ENCODE measurements around the gene FGF10.

Gene FGF10

DNA sequence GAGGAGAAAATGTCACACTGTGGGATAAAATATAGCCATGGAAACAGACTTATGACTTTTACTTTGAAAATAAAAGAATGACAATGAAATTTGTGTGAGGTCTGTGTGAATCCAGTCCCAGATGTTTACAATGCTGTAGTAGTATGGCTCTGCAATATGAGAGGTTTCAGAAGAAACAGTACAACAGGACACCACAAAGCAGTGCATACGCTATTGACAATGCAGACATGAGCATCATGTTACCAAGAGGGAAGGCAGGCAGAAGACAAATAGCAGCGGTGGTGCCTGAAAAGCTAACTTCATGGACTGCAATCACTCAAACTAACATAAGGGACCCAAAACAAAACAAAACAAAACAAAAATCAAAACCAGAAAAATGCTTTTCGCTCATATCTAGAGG lies 1.8 kb downstream of the FGF10 start:
- H3K4me1 ChIP-seq (ENCODE audit: control insufficient read depth, insufficient read depth, low read length): no peaks in the 10 kb centered on the region
- H3K36me3 ChIP-seq (ENCODE audit: control insufficient read depth in 2 of 2, insufficient read depth in 2 of 2, low read length in 2 of 2): no peaks in the 10 kb centered on the region
- peak overlapping the region; percentile 86 to 95 for H3K9ac ChIP-seq (ENCODE audit: low read length in 2 of 2)
- H3K27ac ChIP-seq (ENCODE audit: low read length): peak overlapping the region; percentile 89
- H3K9me3 ChIP-seq (ENCODE audit: control insufficient read depth in 2 of 2, low read length in 2 of 2): no peaks in the 10 kb centered on the region
- H3K4me3 ChIP-seq (ENCODE audit: low read length in 2 of 2): peak overlapping the region; percentile 97 to 98
- no peaks in the 10 kb centered on the region for H3K27me3 ChIP-seq (ENCODE audit: control insufficient read depth in 1 of 2, insufficient read depth in 2 of 2, low read length in 2 of 2)

DNA sequence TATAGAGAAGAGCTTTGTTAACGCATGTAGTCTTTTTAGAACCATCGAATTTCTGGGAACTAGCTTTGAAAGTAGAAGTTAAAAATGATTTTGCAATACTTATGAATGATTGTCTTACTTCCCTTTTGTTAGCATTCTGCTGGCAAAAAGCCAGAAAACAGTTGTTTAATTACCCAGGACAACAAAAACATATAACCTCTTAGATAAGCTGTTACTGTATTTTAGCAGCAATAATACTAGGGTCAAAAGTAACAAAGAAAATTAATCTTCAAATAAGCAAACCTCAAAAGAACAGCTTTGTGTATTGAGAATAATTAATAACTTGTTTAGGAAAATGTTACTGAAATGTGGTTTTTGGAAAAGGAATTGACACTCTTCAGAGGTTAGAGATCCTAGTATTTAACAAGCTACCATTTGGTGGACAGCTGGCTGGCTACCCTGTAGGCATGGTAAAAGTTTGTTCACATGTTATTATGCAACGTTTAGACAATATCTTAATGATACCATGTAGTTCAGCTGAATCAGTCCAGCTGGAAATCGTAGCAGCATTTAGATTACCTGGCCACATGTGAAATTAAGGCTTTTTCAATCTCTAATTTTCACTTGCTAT lies 3.8 kb downstream of the FGF10 start:
- Histone ChIP-seq H3K9me3 (ENCODE audit: control insufficient read depth in 2 of 2, low read length in 2 of 2) (no peaks in the 10 kb centered on the region), H3K27ac (ENCODE audit: low read length) (peak overlapping the region; percentile 31), H3K4me3 (ENCODE audit: low read length in 2 of 2) (peak overlapping the region; percentile 54 to 97), H3K36me3 (ENCODE audit: control insufficient read depth in 2 of 2, insufficient read depth in 2 of 2, low read length in 2 of 2) (peaks cover 0 to 3% of the 10 kb centered on the region in 2 donors), H3K9ac (ENCODE audit: low read length in 2 of 2) (peak overlapping the region; percentile 0 to 77), H3K27me3 (ENCODE audit: control insufficient read depth in 1 of 2, insufficient read depth in 2 of 2, low read length in 2 of 2) (no peaks in the 10 kb centered on the region), H3K4me1 (ENCODE audit: control insufficient read depth, insufficient read depth, low read length) (no peaks in the 10 kb centered on the region)

DNA sequence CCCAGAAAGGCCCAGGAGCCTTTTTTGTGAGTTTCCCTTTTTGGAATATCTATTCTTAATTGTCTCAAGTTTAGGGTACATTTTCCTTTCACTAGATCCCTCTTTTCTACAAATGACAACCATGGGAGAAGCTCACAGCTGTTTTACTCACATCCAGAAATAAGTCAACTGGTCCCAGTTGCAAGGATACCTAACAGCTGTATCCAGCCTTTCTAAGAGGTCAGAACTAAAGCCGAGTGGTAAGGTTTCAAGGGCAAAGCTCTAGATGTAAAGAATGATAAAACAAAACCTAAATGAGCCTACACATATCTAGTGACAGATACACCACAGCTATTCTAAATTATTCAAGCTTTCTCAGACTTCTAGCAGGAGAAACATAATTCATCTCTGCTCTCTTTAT lies 4.4 kb downstream of the FGF10 start:
- Histone ChIP-seq H3K4me3 (ENCODE audit: low read length in 2 of 2) (peak overlapping the region; percentile 54 to 97), H3K4me1 (ENCODE audit: control insufficient read depth, insufficient read depth, low read length) (no peaks in the 10 kb centered on the region), H3K27me3 (ENCODE audit: control insufficient read depth in 1 of 2, insufficient read depth in 2 of 2, low read length in 2 of 2) (no peaks in the 10 kb centered on the region), H3K27ac (ENCODE audit: low read length) (peak overlapping the region; percentile 31), H3K36me3 (ENCODE audit: control insufficient read depth in 2 of 2, insufficient read depth in 2 of 2, low read length in 2 of 2) (peaks cover 0 to 3% of the 10 kb centered on the region in 2 donors), H3K9ac (ENCODE audit: low read length in 2 of 2) (peak overlapping the region in 1 of 2 donors; percentile 77), H3K9me3 (ENCODE audit: control insufficient read depth in 2 of 2, low read length in 2 of 2) (no peaks in the 10 kb centered on the region)

DNA sequence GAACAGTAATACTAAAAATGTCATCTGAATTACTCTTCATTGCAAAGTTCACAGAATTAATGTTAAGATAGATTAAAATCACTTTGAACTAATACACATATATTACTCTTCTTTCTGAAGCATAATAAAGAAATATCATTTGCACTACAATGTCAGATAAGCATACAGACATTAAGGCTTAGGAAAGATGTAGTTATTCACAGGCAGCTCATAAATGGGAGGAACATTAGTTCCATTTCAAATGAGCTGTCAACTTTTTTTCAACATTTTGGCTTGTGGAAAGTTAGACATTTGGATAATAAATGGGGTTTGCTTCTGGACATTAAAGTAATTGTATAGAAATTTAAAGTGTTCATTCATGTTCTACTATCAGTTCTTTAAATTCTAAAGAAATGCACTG lies 6.3 kb downstream of the FGF10 start:
- Histone ChIP-seq H3K4me3 (ENCODE audit: low read length in 2 of 2) (peak overlapping the region in 1 of 2 donors; percentile 54), H3K9ac (ENCODE audit: low read length in 2 of 2) (peak overlapping the region in 1 of 2 donors; percentile 77), H3K27ac (ENCODE audit: low read length) (no peak overlapping the region), H3K9me3 (ENCODE audit: control insufficient read depth in 2 of 2, low read length in 2 of 2) (no peaks in the 10 kb centered on the region), H3K27me3 (ENCODE audit: control insufficient read depth in 1 of 2, insufficient read depth in 2 of 2, low read length in 2 of 2) (no peaks in the 10 kb centered on the region), H3K4me1 (ENCODE audit: control insufficient read depth, insufficient read depth, low read length) (no peaks in the 10 kb centered on the region), H3K36me3 (ENCODE audit: control insufficient read depth in 2 of 2, insufficient read depth in 2 of 2, low read length in 2 of 2) (peaks cover 0 to 3% of the 10 kb centered on the region in 2 donors)

DNA sequence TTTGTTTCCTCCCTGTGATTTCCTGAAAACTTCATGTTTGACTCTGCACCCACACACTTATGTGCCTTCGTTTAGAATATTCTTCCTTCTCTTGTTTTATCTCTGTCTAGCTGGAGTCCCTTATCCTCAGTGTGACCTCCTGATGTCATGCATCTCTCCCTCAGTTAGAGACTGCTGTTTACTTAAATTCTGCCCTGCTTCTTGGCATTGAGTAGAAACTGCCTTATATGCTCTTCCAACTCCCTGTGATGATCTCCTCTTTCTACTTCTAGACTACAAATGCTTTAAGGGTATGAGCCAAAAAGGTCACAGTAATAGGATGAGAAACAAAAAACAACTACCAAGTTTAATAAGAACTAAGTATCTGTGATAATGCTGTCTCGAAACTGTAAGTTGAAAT lies 12.2 kb downstream of the FGF10 start:
- Histone ChIP-seq H3K27ac (ENCODE audit: low read length) (no peak overlapping the region), H3K36me3 (ENCODE audit: control insufficient read depth in 2 of 2, insufficient read depth in 2 of 2, low read length in 2 of 2) (peaks cover 0 to 3% of the 10 kb centered on the region in 2 donors), H3K9me3 (ENCODE audit: control insufficient read depth in 2 of 2, low read length in 2 of 2) (peaks cover 4 to 7% of the 10 kb centered on the region in 2 donors), H3K4me3 (ENCODE audit: low read length in 2 of 2) (peak overlapping the region in 1 of 2 donors; percentile 42), H3K9ac (ENCODE audit: low read length in 2 of 2) (no peak overlapping the region), H3K27me3 (ENCODE audit: control insufficient read depth in 1 of 2, insufficient read depth in 2 of 2, low read length in 2 of 2) (no peaks in the 10 kb centered on the region), H3K4me1 (ENCODE audit: control insufficient read depth, insufficient read depth, low read length) (no peaks in the 10 kb centered on the region)

DNA sequence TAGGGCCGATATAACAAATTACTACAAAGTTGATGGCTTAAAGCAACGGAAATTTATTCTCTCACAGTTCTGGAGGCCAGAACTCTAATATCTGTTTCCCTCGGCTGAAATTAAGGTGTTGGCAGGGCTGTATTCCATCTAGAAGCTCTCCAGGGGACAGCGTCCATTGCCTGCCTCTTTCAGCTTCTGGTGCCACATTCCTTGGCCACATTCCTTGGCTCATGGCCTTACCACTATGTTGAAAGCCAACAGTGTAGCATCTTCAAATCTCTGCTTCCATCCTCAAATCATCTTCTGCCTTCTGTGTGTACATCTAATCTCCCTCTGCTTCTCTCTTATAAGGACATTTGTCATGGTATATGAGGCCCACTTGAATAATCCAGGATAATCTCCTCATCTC lies 17.2 kb downstream of the FGF10 start:
- peak overlapping the region in 1 of 2 donors; percentile 2 for H3K4me3 ChIP-seq (ENCODE audit: low read length in 2 of 2)
- no peak overlapping the region for H3K27ac ChIP-seq (ENCODE audit: low read length)
- H3K27me3 ChIP-seq (ENCODE audit: control insufficient read depth in 1 of 2, insufficient read depth in 2 of 2, low read length in 2 of 2): no peaks in the 10 kb centered on the region
- peaks cover 3% of the 10 kb centered on the region for H3K4me1 ChIP-seq (ENCODE audit: control insufficient read depth, insufficient read depth, low read length)
- H3K9me3 ChIP-seq (ENCODE audit: control insufficient read depth in 2 of 2, low read length in 2 of 2): peaks cover 4 to 9% of the 10 kb centered on the region in 2 donors
- no peaks in the 10 kb centered on the region for H3K36me3 ChIP-seq (ENCODE audit: control insufficient read depth in 2 of 2, insufficient read depth in 2 of 2, low read length in 2 of 2)
- H3K9ac ChIP-seq (ENCODE audit: low read length in 2 of 2): no peak overlapping the region

DNA sequence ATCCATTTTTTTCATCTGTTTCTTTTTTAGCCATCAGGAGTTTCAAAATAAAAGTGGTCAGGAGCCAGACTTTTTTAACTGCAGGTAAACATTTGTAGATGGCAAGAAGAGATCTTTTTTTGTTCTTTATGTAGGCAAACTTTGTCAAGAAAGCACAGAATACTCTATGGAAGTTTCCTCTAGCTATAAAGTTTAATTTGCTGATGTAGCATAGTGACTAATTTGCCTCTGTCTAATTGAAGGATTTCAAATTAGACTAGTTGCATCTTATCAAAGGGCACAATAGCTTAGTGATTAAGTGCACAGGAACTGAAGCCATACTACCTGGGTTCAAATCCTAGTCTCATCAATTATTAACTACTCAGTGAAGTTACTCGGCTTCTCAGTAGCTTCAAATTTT lies 22.0 kb downstream of the FGF10 start:
- Histone ChIP-seq H3K9me3 (ENCODE audit: control insufficient read depth in 2 of 2, low read length in 2 of 2) (peaks cover 0 to 3% of the 10 kb centered on the region in 2 donors), H3K4me3 (ENCODE audit: low read length in 2 of 2) (no peak overlapping the region), H3K4me1 (ENCODE audit: control insufficient read depth, insufficient read depth, low read length) (peaks cover 7% of the 10 kb centered on the region), H3K36me3 (ENCODE audit: control insufficient read depth in 2 of 2, insufficient read depth in 2 of 2, low read length in 2 of 2) (no peaks in the 10 kb centered on the region), H3K9ac (ENCODE audit: low read length in 2 of 2) (no peak overlapping the region), H3K27me3 (ENCODE audit: control insufficient read depth in 1 of 2, insufficient read depth in 2 of 2, low read length in 2 of 2) (no peaks in the 10 kb centered on the region), H3K27ac (ENCODE audit: low read length) (no peak overlapping the region)

DNA sequence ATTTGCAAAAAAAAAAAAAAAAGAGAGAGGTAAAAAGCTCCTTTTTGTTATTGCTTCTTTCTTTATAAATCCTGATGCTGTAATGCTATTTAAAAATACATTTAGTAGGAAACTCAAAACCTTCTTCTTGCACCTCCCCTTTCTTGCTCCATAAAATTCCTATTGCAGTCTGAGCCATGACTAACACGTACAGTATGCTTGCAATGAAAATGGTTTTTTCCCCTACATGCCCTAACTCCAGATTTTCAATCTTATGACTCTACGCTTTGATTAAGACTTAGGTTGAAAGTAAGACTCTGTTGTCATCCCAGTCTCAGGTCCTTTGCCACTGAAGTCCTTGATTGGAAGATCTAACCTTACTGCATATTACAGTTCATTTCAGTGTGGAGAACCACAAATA lies 23.9 kb downstream of the FGF10 start:
- Histone ChIP-seq H3K36me3 (ENCODE audit: control insufficient read depth in 2 of 2, insufficient read depth in 2 of 2, low read length in 2 of 2) (no peaks in the 10 kb centered on the region), H3K27me3 (ENCODE audit: control insufficient read depth in 1 of 2, insufficient read depth in 2 of 2, low read length in 2 of 2) (no peaks in the 10 kb centered on the region)

DNA sequence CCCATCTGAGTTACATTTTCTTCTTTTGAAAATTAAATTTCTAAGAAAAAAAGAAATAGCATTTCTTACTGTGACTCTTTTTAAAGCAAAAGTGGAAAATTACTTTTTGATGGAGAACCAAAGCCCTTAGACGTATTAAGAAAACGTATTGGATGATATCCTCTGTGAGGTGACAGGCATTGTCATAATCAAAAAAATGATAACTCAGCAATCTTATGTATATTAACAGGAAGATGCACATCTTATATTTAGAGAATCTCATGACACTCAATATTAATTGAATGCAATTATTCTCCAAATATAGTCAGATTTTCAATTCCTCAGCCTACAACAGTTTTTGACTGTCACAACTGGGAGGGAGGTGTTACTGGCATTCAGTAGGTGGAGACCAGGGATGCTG lies 25.1 kb downstream of the FGF10 start:
- Histone ChIP-seq H3K36me3 (ENCODE audit: control insufficient read depth in 2 of 2, insufficient read depth in 2 of 2, low read length in 2 of 2) (no peaks in the 10 kb centered on the region), H3K9ac (ENCODE audit: low read length in 2 of 2) (no peak overlapping the region), H3K27me3 (ENCODE audit: control insufficient read depth in 1 of 2, insufficient read depth in 2 of 2, low read length in 2 of 2) (no peaks in the 10 kb centered on the region), H3K27ac (ENCODE audit: low read length) (no peak overlapping the region), H3K4me3 (ENCODE audit: low read length in 2 of 2) (no peak overlapping the region), H3K9me3 (ENCODE audit: control insufficient read depth in 2 of 2, low read length in 2 of 2) (no peaks in the 10 kb centered on the region), H3K4me1 (ENCODE audit: control insufficient read depth, insufficient read depth, low read length) (peaks cover 14% of the 10 kb centered on the region)

More for the DNA sequence above, 23.9 kb downstream of the FGF10 start:
- Histone ChIP-seq H3K4me3 (ENCODE audit: low read length in 2 of 2) (no peak overlapping the region), H3K27ac (ENCODE audit: low read length) (no peak overlapping the region), H3K9me3 (ENCODE audit: control insufficient read depth in 2 of 2, low read length in 2 of 2) (no peaks in the 10 kb centered on the region), H3K4me1 (ENCODE audit: control insufficient read depth, insufficient read depth, low read length) (peaks cover 14% of the 10 kb centered on the region), H3K9ac (ENCODE audit: low read length in 2 of 2) (no peak overlapping the region)

DNA sequence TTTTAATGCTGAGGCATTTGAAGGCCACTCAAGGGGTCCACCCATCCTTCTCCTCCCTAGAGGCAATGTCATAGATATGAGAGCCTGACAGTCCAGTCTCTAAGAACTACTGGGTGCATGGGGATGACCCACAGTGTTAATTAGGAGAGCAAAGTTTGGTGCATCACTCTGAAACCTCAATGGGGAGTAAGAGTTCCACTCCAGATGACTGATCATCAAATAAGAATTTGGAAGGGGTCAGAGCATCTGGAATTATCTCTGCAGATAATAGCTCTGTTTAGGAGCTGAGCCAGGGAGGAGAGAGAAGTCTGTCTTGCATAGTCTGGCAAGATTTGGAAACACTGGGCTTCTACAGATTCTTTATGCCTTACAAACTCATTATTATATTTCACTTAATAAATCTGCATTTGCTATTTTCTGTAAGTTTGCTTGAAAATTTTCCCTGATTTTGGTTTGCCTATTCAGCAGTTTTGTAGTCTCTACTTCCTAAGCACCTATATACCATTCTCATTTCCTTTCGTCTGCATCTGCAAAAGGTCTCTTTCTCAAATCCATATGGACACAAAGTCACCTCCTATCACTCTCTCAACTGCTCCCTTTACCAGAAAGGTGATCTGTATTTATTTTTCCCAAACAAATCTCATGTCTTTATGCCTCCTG lies 27.7 kb downstream of the FGF10 start:
- H3K36me3 ChIP-seq (ENCODE audit: control insufficient read depth in 2 of 2, insufficient read depth in 2 of 2, low read length in 2 of 2): no peaks in the 10 kb centered on the region
- H3K4me1 ChIP-seq (ENCODE audit: control insufficient read depth, insufficient read depth, low read length): peaks cover 14% of the 10 kb centered on the region
- H3K27ac ChIP-seq (ENCODE audit: low read length): no peak overlapping the region
- H3K9ac ChIP-seq (ENCODE audit: low read length in 2 of 2): no peak overlapping the region
- H3K4me3 ChIP-seq (ENCODE audit: low read length in 2 of 2): no peak overlapping the region
- H3K27me3 ChIP-seq (ENCODE audit: control insufficient read depth in 1 of 2, insufficient read depth in 2 of 2, low read length in 2 of 2): no peaks in the 10 kb centered on the region
- no peaks in the 10 kb centered on the region for H3K9me3 ChIP-seq (ENCODE audit: control insufficient read depth in 2 of 2, low read length in 2 of 2)

DNA sequence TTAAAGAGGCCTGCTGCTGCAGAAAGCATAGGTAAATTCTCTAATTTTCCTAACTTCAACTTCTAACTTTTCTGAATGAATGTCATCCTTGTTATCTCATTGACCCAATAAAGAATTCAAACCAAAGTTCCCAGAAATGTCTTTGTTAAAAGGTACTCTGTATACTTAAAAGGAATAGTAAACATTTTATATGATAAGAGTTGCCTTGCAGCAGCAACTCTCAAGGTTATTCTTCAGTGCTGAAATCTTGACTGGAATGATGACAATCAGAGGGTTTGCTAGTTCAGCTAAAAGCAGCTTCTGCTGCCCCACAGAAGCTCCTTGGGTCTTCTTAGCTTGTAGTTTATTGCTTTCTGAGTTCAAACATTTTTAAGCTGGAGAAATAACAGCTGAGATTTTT lies 28.3 kb downstream of the FGF10 start:
- H3K27me3 ChIP-seq (ENCODE audit: control insufficient read depth in 1 of 2, insufficient read depth in 2 of 2, low read length in 2 of 2): no peaks in the 10 kb centered on the region
- peaks cover 14% of the 10 kb centered on the region for H3K4me1 ChIP-seq (ENCODE audit: control insufficient read depth, insufficient read depth, low read length)
- no peak overlapping the region for H3K27ac ChIP-seq (ENCODE audit: low read length)
- H3K4me3 ChIP-seq (ENCODE audit: low read length in 2 of 2): no peak overlapping the region
- no peaks in the 10 kb centered on the region for H3K9me3 ChIP-seq (ENCODE audit: control insufficient read depth in 2 of 2, low read length in 2 of 2)
- no peak overlapping the region for H3K9ac ChIP-seq (ENCODE audit: low read length in 2 of 2)
- H3K36me3 ChIP-seq (ENCODE audit: control insufficient read depth in 2 of 2, insufficient read depth in 2 of 2, low read length in 2 of 2): no peaks in the 10 kb centered on the region

Measured in stomach smooth muscle (tissue), 2 donors.